HCT116 (cell line): ENCODE measurements around the gene SSX5.
"Not testable (repeated sequence)": the region's sequence is repeated elsewhere in the genome, so short reads cannot be mapped to it uniquely, and the experiment has no call there.

Experiments
- CTCF ChIP-seq, 3 experiments: fragments of 200-600 bp in 1 of 3; sonication (generic) in 1 of 3; IDR thresholded peaks in 2 of 3; conservative IDR thresholded peaks in 1 of 3; 2 replicates each; pipeline ENCODE4 v1.5.1; 2012 to 2017; ENCODE audit warnings: low read depth in 2 of 3, low read length in 2 of 3, antibody characterized with exemption in 1 of 3, borderline replicate concordance in 1 of 3, control low read depth in 1 of 3, mild to moderate bottlenecking in 1 of 3, mixed read lengths in 1 of 3, mixed run types in 1 of 3, moderate library complexity in 1 of 3; ENCODE audit not compliant: insufficient read depth in 1 of 3
- EZH2 ChIP-seq: fragments of 200-600 bp; sonication (generic); IDR thresholded peaks from 2 replicates; pipeline ENCODE4 v1.6.1; 2017; ENCODE audit warnings: antibody characterized with exemption, mixed run types
- MAX ChIP-seq: IDR thresholded peaks from 2 replicates; pipeline ENCODE4 v1.6.1; 2012
- POLR2A ChIP-seq: IDR thresholded peaks from 2 replicates; pipeline ENCODE4 v1.7.0; 2011; ENCODE audit warnings: borderline replicate concordance; ENCODE audit not compliant: insufficient read depth, insufficient read length; ENCODE audit errors: extremely low read depth
- REST ChIP-seq: IDR thresholded peaks from 2 replicates; pipeline ENCODE4 v1.6.1; 2012; ENCODE audit warnings: low read depth
- SP1 ChIP-seq: IDR thresholded peaks from 2 replicates; pipeline ENCODE4 v1.6.1; 2012; ENCODE audit warnings: low read depth

GRCh38 chrX:48142697-48143096 lies 53.9 kb downstream of the SSX5 start:
- TF ChIP-seq MAX; POLR2A; SP1; CTCF (IDR thresholded peaks at IDR 0.05 in 2 of 3, conservative IDR thresholded peaks at IDR 0.05 in 1 of 3; ENCODE audit: borderline replicate concordance in 1 of 3, insufficient read depth in 1 of 3, low read depth in 2 of 3, low read length in 2 of 3); EZH2; REST: not testable (repeated sequence)
